Pancreas (tissue), 10 donors: ENCODE data around the gene EMC9. TPM values are rescaled to one million over a fixed set of nuclear protein-coding genes. Genes with fewer than 3 reads are reported as not detected.
A peak's percentile ranks its signal among the peaks of the same experiment; 100 is the strongest.

Experiments
- ATAC-seq, 4 donors: fragments of 200-7000 bp; cut with Tn5 transposase; one replicate each; pipeline versions ENCODE4 v1.8.0 to v1.9.1; 2020; ENCODE audit warnings: mild to moderate bottlenecking in 4 of 4, moderate library complexity in 4 of 4
- DNase-seq, 6 donors: peaks; one replicate each; pipeline ENCODE4 v3.0.0-alpha.2; 2020
- FAIRE-seq: peaks from 2 replicates; lab custom pipeline; 2012; peaks lifted over from hg19 to GRCh38; lab: Jason Lieb, UNC
- H3K27ac ChIP-seq, 4 donors: fragments of 200-600 bp; sonication (generic); 1 replicate in 3 of 4; 2 replicates in 1 of 4; pipeline versions ENCODE4 v1.5.0 to v1.8.0; 2020
- H3K27me3 ChIP-seq, 4 donors: fragments of 200-600 bp; one replicate each; pipeline ENCODE4 v1.8.0; 2021
- H3K36me3 ChIP-seq, 3 donors: fragments of 200-600 bp; sonication (generic) in 1 of 3; one replicate each; pipeline versions ENCODE4 v1.5.0 to v1.8.0; 2020 to 2021
- H3K4me1 ChIP-seq, 3 donors: fragments of 200-600 bp; one replicate each; pipeline ENCODE4 v1.8.0; 2021
- H3K4me3 ChIP-seq, 4 donors: fragments of 200-600 bp; sonication (generic) in 2 of 4; one replicate each; pipeline versions ENCODE4 v1.5.0 to v1.8.0; 2020 to 2021
- H3K9me3 ChIP-seq, 4 donors: fragments of 200-600 bp; one replicate each; pipeline ENCODE4 v1.8.0; 2021
- CTCF ChIP-seq, 4 donors: fragments of 200-600 bp; sonication (generic) in 3 of 4; IDR thresholded peaks; one replicate each; pipeline versions ENCODE4 v1.5.0 to v1.8.0; 2021; ENCODE audit warnings: antibody characterized with exemption in 4 of 4
- WGBS, 2 donors: extraction: QIAGEN DNeasy Blood & Tissue Kit; methylation state at CpG; one replicate each; pipeline ENCODE4 v1.1.7; 2013; 5-methylcytosine and 5-hydroxymethylcytosine counted together
- intact Hi-C, 3 donors: fragments of 100-400 bp; cut with DNase I; formaldehyde crosslinking; loops; one replicate each; pipeline versions ENCODE4 v1.11.1 to v1.14.2; 2022
- polyA plus RNA-seq, 2 donors: library from polyadenylated mRNA; stranded (reverse); fragments of 200-250 nt; gene quantifications; one replicate each; pipeline ENCODE4 v1.2.3, GENCODE V29; 2013
- total RNA-seq, 6 donors: library from RNA; stranded (reverse); fragmentation: NEBNext Ultra II Directional in 4 of 6; extraction: Animal tissue kit (Norgen Biotek cat#: 25700) in 4 of 6; gene quantifications; one replicate each; pipeline versions ENCODE4 v1.2.1 to v1.2.4, GENCODE V29; 2021 to 2023
- donor health status: healthy with polysubstance abuse.
- donor health status: DM: no; HTN: no; CAD: no; lungs with moderate emphysema.
- donor health status: DM: no; HTN: no; CAD: no.
- donor health status: control.
- donor health status: control.
- donor health status: Bipolar disorder and iron deficiency.
- donor health status: DM: yes; HTN: yes; CAD: no.
- donor health status: DM: no; HTN: no; CAD: no.
- donor health status: DM: no; HTN: no; CAD: no.
- donor health status: DM: yes; HTN: yes; CAD: no.

The EMC9 gene
- total and polyA plus RNA-seq, 8 donors = 8.1 to 72.6 (median 14.1) TPM

- FAIRE-seq (no peak), ATAC-seq (no peak), DNase-seq (no peak)
- no peak overlapping the region for H3K27ac ChIP-seq
- peaks cover 4 to 11% (median 6%) of the 10 kb centered on the region in 3 donors for H3K4me1 ChIP-seq
- no peaks in the 10 kb centered on the region for H3K9me3 ChIP-seq
- H3K36me3 ChIP-seq = no peaks in the 10 kb centered on the region
- TF ChIP-seq CTCF (IDR thresholded peaks at IDR 0.05) = no peak
- no peaks in the 10 kb centered on the region for H3K27me3 ChIP-seq
- H3K4me3 ChIP-seq = no peak overlapping the region
- WGBS, 2 donors = 73 to 77% methylated on average over 7 of the region's 7 CpGs
- intact Hi-C loops = no loop called here
These were observed 38.9 kb downstream of the EMC9 start for GRCh38 chr14:24102357-24103048.

- FAIRE-seq = no peak
- Histone ChIP-seq H3K27ac (no peak overlapping the region), H3K36me3 (no peaks in the 10 kb centered on the region), H3K9me3 (no peaks in the 10 kb centered on the region), H3K4me1 (peaks cover 4 to 11% (median 6%) of the 10 kb centered on the region in 3 donors), H3K27me3 (no peaks in the 10 kb centered on the region), H3K4me3 (no peak overlapping the region)
- ATAC-seq = no peak
- WGBS, 2 donors = 82 to 87% methylated on average over 3 of the region's 3 CpGs
- DNase-seq = no peak
- TF ChIP-seq CTCF (IDR thresholded peaks at IDR 0.05) = no peak
- intact Hi-C loops = no loop called here
These were observed 40.4 kb downstream of the EMC9 start for GRCh38 chr14:24100982-24101494.

- Histone ChIP-seq H3K27ac (no peak overlapping the region), H3K9me3 (no peaks in the 10 kb centered on the region), H3K36me3 (no peaks in the 10 kb centered on the region), H3K27me3 (no peaks in the 10 kb centered on the region), H3K4me3 (no peak overlapping the region), H3K4me1 (peaks cover 9 to 11% (median 11%) of the 10 kb centered on the region in 3 donors)
- no peak for FAIRE-seq
- ATAC-seq = no peak
- TF ChIP-seq CTCF (IDR thresholded peaks at IDR 0.05) = no peak
- intact Hi-C loops = no loop called here
- DNase-seq = no peak
- 77 to 81% methylated on average over 4 of the region's 4 CpGs for WGBS, 2 donors
These were observed 41.0 kb downstream of the EMC9 start for GRCh38 chr14:24100197-24100981.

GRCh38 chr14:24098927-24099813, 42.2 kb downstream of the EMC9 start:
- peak overlapping the region; percentile 36 to 58 (median 40) for H3K27ac ChIP-seq
- WGBS, 2 donors = 40 to 48% methylated on average over 17 of the region's 17 CpGs
- no peak for TF ChIP-seq CTCF (IDR thresholded peaks at IDR 0.05)
- H3K4me1 ChIP-seq = peaks cover 9 to 14% (median 11%) of the 10 kb centered on the region in 3 donors
- intact Hi-C loops = no loop called here
- ATAC-seq (peak; percentile 82 to 89 (median 86)), DNase-seq (peak; percentile 84 to 98 (median 95)), FAIRE-seq (no peak)
- H3K4me3 ChIP-seq = no peak overlapping the region
- H3K27me3 ChIP-seq = no peaks in the 10 kb centered on the region
- no peaks in the 10 kb centered on the region for H3K9me3 ChIP-seq
- H3K36me3 ChIP-seq = no peaks in the 10 kb centered on the region
